Measurements from ENCODE around the gene TAS1R1. TPM values are rescaled to one million over a fixed set of nuclear protein-coding genes. Genes with fewer than 3 reads are reported as not detected.

Gene TAS1R1
- total and polyA plus RNA-seq, 9 of the 15 experiments (the other 6 are each of a cell fraction or from before 2014, with no cell fraction given) = 0.06 TPM; not detected in 8

- TF ChIP-seq L3MBTL2 (IDR thresholded peaks at IDR 0.05) (0 out of 2 replicates have a peak, but pooled peaks have one; percentile 7), CXXC5 (CRISPR knock-in tag; IDR thresholded peaks at IDR 0.05) (peak; percentile 95), FOS (IDR thresholded peaks at IDR 0.05; ENCODE audit: extremely low read depth, insufficient read length) (peak; percentile 55), KAT2B (IDR thresholded peaks at IDR 0.05; ENCODE audit: low read depth, low read length) (no peak), FOXJ2 (tag; IDR thresholded peaks at IDR 0.05) (no peak), MAFK (IDR thresholded peaks at IDR 0.05; ENCODE audit: low read length) (no peak), MAZ (CRISPR knock-in tag; conservative IDR thresholded peaks at IDR 0.05 in 1 of 2, IDR thresholded peaks at IDR 0.05 in 1 of 2) (peak; percentile 92 to 98), RBM22 (IDR thresholded peaks at IDR 0.05; ENCODE audit: low read depth, low read length, poor library complexity, severe bottlenecking) (peak; percentile 74), CHD4 (IDR thresholded peaks at IDR 0.05; ENCODE audit: insufficient read depth, insufficient replicate concordance, low read depth, low read length, poor library complexity, severe bottlenecking) (no peak), TAF1 (IDR thresholded peaks at IDR 0.05; ENCODE audit: control insufficient read depth, extremely low read depth, insufficient read depth, low read length, severe bottlenecking) (peak; percentile 71), VEZF1 (CRISPR knock-in tag; IDR thresholded peaks at IDR 0.05) (peak; percentile 98), PCBP2 (IDR thresholded peaks at IDR 0.05; ENCODE audit: low read depth, low read length, poor library complexity, severe bottlenecking) (peak; percentile 60), ZC3H8 (IDR thresholded peaks at IDR 0.05) (no peak), ZNF143 (CRISPR knock-in tag; IDR thresholded peaks at IDR 0.05) (0 out of 2 replicates have a peak, but pooled peaks have one; percentile 61)
- TF ChIP-seq, protein P1, sequence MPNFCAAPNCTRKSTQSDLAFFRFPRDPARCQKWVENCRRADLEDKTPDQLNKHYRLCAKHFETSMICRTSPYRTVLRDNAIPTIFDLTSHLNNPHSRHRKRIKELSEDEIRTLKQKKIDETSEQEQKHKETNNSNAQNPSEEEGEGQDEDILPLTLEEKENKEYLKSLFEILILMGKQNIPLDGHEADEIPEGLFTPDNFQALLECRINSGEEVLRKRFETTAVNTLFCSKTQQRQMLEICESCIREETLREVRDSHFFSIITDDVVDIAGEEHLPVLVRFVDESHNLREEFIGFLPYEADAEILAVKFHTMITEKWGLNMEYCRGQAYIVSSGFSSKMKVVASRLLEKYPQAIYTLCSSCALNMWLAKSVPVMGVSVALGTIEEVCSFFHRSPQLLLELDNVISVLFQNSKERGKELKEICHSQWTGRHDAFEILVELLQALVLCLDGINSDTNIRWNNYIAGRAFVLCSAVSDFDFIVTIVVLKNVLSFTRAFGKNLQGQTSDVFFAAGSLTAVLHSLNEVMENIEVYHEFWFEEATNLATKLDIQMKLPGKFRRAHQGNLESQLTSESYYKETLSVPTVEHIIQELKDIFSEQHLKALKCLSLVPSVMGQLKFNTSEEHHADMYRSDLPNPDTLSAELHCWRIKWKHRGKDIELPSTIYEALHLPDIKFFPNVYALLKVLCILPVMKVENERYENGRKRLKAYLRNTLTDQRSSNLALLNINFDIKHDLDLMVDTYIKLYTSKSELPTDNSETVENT (CRISPR knock-in tag; IDR thresholded peaks at IDR 0.05) = peak; percentile 62
- TF ChIP-seq, protein P2, sequence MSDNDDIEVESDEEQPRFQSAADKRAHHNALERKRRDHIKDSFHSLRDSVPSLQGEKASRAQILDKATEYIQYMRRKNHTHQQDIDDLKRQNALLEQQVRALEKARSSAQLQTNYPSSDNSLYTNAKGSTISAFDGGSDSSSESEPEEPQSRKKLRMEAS (CRISPR knock-in tag; IDR thresholded peaks at IDR 0.05) = no peak; the same call in 1 of the 2 replicates
- TF ChIP-seq, protein P3, sequence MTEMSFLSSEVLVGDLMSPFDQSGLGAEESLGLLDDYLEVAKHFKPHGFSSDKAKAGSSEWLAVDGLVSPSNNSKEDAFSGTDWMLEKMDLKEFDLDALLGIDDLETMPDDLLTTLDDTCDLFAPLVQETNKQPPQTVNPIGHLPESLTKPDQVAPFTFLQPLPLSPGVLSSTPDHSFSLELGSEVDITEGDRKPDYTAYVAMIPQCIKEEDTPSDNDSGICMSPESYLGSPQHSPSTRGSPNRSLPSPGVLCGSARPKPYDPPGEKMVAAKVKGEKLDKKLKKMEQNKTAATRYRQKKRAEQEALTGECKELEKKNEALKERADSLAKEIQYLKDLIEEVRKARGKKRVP (CRISPR knock-in tag; IDR thresholded peaks at IDR 0.05) = peak; percentile 52; the same call in 1 of the 2 replicates
- TF ChIP-seq, protein P4, sequence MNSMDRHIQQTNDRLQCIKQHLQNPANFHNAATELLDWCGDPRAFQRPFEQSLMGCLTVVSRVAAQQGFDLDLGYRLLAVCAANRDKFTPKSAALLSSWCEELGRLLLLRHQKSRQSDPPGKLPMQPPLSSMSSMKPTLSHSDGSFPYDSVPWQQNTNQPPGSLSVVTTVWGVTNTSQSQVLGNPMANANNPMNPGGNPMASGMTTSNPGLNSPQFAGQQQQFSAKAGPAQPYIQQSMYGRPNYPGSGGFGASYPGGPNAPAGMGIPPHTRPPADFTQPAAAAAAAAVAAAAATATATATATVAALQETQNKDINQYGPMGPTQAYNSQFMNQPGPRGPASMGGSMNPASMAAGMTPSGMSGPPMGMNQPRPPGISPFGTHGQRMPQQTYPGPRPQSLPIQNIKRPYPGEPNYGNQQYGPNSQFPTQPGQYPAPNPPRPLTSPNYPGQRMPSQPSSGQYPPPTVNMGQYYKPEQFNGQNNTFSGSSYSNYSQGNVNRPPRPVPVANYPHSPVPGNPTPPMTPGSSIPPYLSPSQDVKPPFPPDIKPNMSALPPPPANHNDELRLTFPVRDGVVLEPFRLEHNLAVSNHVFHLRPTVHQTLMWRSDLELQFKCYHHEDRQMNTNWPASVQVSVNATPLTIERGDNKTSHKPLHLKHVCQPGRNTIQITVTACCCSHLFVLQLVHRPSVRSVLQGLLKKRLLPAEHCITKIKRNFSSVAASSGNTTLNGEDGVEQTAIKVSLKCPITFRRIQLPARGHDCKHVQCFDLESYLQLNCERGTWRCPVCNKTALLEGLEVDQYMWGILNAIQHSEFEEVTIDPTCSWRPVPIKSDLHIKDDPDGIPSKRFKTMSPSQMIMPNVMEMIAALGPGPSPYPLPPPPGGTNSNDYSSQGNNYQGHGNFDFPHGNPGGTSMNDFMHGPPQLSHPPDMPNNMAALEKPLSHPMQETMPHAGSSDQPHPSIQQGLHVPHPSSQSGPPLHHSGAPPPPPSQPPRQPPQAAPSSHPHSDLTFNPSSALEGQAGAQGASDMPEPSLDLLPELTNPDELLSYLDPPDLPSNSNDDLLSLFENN (IDR thresholded peaks at IDR 0.05; ENCODE audit: low read depth in 2 of 2, low read length in 2 of 2) = peak in 1 of 2 experiments; percentile 46; a peak in 2 of 4 replicates
Measured at GRCh38 chr1:6602669-6603237, 47.6 kb downstream of the TAS1R1 start, which contains the start of gene KLHL21 (continued).
